RWPE1 (cell line): ENCODE results near the gene PLCL1.

Experiments used
- CTCF ChIA-PET: fragments of 350-600 bp; sonication (Branson Sonifier 250); formaldehyde crosslinking; extraction: SDS; loops from one replicate; lab custom pipeline; 2021; lab: Yijun Ruan, JAX
- POLR2A ChIA-PET: fragments of 400-600 bp; formaldehyde crosslinking; extraction: SDS; loops from one replicate; lab custom pipeline; 2020; ENCODE audit warnings: antibody characterized with exemption; ENCODE audit not compliant: low non-redundant PET; lab: Yijun Ruan, JAX
- DNase-seq: peaks from one replicate; pipeline ENCODE4 v3.0.0; 2012; ENCODE audit warnings: low spot score
- H3K27ac ChIP-seq: fragments of 450-650 bp; 2 replicates; pipeline ENCODE4 v1.5.1; 2017
- TF ChIP-seq, protein P1 (sequence below): fragments of 450-650 bp; conservative IDR thresholded peaks from 2 replicates; pipeline ENCODE4 v1.5.1; 2017; ENCODE audit warnings: low read depth, mild to moderate bottlenecking

Gene PLCL1

DNA sequence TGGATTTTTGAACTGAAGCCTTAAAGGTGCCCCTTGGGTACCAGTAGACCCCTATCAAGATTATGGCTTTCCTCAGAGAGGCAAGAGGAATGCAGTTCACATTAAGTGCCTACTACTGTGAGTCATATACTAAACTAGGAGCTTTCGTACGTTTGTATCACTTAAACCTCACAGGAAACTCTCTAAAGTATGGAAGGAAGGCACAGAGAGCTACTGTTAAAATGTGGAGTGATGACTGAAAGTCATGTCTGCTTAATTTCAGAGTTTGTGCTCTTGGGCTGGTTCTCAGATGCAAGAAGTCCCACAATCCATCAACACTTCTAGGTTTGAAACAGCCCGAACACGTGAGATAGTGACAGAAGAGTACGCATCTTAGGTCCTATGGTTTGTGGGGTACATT lies 4.7 kb downstream of the PLCL1 start:
- ChIA-PET CTCF (interaction anchor here (0.6 kb wide), 1 partner anchor 169 kb away, joined by 3 read pairs; no protein-coding TSS in a partner anchor), POLR2A (no interaction called here)
- no peak for DNase-seq
- TF ChIP-seq, protein P1, sequence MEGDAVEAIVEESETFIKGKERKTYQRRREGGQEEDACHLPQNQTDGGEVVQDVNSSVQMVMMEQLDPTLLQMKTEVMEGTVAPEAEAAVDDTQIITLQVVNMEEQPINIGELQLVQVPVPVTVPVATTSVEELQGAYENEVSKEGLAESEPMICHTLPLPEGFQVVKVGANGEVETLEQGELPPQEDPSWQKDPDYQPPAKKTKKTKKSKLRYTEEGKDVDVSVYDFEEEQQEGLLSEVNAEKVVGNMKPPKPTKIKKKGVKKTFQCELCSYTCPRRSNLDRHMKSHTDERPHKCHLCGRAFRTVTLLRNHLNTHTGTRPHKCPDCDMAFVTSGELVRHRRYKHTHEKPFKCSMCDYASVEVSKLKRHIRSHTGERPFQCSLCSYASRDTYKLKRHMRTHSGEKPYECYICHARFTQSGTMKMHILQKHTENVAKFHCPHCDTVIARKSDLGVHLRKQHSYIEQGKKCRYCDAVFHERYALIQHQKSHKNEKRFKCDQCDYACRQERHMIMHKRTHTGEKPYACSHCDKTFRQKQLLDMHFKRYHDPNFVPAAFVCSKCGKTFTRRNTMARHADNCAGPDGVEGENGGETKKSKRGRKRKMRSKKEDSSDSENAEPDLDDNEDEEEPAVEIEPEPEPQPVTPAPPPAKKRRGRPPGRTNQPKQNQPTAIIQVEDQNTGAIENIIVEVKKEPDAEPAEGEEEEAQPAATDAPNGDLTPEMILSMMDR = no peak
- H3K27ac ChIP-seq = no peak overlapping the region

DNA sequence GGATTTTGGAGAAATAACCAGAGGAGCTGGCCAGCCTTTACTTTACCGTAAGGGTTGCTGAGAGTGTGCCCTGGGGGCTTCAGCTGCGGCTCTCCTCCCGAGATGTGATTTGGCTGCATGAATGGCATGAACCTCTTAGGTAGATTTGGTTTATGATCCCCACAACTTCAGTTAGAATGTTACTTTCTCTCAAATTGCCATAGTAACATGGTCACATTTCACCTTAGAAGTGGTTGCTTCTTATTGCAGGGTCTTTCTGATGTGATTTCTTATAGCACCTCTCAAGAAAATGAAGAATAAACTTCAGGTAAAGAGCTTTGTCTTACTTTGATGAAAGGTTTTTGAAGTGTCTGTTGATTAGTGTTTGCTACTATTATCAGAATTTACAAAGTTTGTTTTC lies 5.6 kb downstream of the PLCL1 start:
- TF ChIP-seq, protein P1 = no peak
- POLR2A ChIA-PET = no interaction called here
- CTCF ChIA-PET = no interaction called here
- no peak overlapping the region for H3K27ac ChIP-seq
- DNase-seq = no peak

DNA sequence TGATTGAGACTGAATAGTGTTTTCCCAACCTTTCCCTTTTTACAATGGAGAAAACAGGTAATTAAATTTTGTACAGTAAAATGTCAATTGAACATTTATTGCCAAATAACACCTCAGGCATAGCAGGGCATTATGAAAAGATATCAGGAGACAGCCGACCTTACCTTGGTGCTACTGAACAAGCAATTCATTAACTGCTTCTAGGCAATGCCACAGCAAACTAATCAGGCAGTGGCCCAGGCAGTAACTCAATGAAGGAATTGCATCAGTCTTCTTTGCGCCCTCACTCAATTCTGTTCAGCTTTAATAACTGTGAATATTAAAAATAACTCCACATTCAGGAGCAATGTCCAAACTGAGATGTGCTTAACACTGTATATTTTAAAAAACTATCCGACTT lies 6.1 kb downstream of the PLCL1 start:
- CTCF ChIA-PET = no interaction called here
- H3K27ac ChIP-seq = no peak overlapping the region
- TF ChIP-seq, protein P1 = no peak
- POLR2A ChIA-PET = no interaction called here
- DNase-seq = no peak

DNA sequence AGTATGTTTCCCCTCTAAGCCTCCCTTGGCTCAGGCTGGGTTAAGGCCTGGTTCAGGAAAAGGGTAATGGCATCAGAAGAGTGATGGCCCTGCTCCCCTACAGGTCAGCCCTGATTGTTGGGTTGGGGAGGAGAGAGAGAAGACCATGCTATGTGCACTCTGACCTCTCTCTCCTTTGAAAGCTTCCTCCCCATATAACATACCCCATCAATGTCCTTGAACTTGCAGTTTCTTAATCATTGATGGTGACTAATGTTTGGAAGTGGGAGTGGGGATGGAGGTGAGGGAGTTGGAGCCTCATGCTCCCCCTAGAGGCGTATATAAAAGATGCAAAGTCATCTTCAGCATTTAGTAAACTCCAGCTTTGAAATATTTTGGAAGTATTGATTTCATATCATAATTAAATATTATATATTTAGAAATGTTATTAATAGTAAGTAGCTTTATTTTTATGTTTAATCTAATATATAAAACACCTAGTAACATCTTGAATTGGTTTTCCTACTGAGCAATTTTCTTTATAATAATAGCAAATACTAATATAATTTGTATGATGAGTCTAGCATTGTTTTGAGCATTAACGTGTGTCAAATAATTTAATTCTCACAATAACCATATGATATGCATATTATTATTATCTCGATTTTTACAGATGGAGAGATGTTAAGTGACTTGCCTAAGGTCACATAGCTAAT lies 8.8 kb downstream of the PLCL1 start:
- POLR2A ChIA-PET = no interaction called here
- no peak overlapping the region for H3K27ac ChIP-seq
- CTCF ChIA-PET = interaction anchor here (0.6 to 1.2 kb wide), 7 partner anchors 12 to 1813 kb away, joined by 3 to 5 read pairs (median 4); no protein-coding TSS in a partner anchor
- TF ChIP-seq, protein P1 = peak; percentile 49
- DNase-seq = peak; percentile 80

DNA sequence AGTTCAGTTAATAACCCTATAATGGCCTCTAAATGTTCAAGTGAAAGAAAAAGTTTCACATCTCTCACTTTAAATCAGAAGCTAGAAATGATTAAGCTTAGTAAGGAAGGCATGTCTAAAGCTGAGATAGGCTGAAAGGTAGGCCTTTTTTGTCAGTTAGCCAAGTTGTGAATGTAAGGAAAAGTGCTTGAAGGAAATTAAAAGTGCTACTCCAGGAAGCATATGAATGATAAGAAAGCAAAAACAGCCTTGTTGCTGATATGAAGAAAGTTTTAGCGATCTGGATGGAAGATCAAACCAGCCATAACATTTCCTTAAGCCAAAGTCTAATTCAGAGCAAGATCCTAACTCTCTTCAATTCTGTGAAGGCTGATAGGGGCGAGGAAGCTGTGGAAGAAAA lies 10.1 kb downstream of the PLCL1 start:
- ChIA-PET CTCF (no interaction called here), POLR2A (no interaction called here)
- TF ChIP-seq, protein P1 = no peak
- no peak for DNase-seq
- H3K27ac ChIP-seq = no peak overlapping the region

DNA sequence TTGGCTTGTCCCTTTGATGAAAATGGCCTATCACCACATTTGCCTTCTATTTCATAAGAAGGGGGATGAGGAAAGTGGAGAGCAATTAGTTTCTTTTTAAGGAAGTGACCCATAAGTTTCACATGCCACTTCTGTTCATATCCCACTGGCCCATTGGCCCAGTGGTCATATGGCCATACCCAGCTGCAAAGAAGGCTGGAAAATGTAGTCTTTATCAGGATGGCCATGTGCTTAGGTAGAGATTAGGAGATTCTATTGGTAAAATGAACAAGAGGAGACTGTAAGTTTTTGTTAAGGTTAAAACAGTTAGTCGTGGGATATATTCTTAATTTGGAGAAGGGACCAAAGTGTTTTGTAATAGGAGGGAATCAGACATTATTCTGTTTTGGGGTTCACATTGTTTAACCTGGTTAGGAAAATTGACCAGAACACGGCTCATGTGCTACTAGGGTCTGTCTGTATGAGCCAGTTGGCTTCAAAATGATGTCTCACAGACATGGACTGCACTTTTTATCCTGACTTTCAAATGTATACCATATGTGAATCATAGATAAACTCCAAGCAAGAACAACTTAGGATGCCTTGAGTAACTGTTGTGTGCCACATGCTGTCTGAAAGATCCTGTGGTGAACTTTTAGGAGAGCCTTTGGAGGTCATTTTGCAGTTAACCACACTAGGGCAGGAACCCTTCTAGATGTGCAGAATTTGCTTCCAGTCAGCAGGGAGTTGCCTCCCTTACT lies 17.3 kb downstream of the PLCL1 start:
- TF ChIP-seq, protein P1 = no peak
- CTCF ChIA-PET = no interaction called here
- no peak overlapping the region for H3K27ac ChIP-seq
- POLR2A ChIA-PET = no interaction called here
- no peak for DNase-seq
